Stimulated activated CD4-positive, alpha-beta T cell treated with anti-CD3 and anti-CD28 coated beads, TNF-alpha, amount 100 ng/mL, for 24 hours (primary cell): Measurements from ENCODE around the gene AKAP12.

Experiments
- DNase-seq, 3 experiments: peaks; one replicate each; pipeline ENCODE4 v3.0.0-alpha.2; 2020; ENCODE audit warnings: low read depth in 3 of 3

The AKAP12 gene

DNA sequence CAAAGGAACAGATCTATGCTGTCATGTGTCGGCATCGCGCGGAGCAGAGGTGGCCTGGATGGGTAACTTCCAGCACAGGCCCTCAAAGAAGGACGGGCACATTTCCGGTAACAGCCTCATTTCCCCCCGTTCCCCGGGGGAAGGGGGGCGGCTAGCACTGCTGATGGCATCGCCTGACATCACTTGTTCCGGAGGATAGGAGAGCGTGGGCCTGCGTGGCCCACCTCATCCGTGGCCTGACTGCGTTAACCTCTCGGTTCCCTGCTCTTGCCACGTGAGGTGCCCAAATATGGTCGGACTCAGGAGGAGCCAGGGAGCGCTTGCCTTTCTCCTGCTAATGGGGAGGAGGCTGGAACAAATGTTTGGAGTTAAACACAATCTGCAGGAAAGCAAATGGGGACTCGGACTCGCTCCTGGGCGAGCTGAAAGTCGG, at the start of gene AKAP12:
TSS of gene AKAP12 (plus strand) at position 365 of the 433 bp plus-strand sequence. CDS start 596 bp downstream, outside the sequence.
- no peak for DNase-seq

DNA sequence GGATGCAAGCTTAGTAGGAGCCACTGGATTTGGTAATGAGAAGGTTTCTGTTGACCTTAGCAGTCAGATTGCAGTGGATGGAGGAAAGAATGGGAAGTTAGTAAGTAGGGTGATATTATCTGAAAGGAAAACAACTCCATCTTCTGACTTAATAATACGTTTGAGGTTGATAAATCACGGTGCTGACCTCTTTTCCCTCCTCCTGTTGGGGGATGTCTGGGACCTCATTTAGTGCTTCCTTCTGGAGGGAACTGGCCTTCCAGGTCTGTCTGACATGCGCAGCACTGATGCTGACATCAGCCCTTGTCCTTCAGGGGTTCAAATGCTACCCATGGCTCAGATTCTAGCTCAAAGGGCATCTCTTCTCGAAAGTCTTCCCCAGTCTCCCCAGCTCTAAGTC, 48.2 kb upstream of the AKAP12 start:
- DNase-seq, result no peak

DNA sequence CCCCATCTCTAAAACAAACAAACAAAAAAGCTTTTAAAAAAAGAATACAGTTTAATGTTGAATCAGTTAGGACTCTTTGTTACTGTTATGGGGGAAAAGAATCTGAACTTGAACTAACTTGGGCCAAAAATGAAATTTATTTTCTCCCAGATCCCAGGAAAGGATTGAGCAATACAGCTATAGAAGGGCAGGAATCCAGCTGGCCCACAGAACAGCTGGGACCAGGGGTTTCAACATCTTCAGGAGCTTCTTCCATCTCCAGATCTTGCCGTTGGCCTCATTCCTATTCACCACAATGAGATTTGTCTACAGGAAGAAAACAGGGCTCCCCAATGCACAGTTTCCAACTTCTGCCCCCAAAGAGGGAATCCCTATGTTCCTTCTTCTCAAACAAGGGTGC, 43.2 kb upstream of the AKAP12 start:
- no peak for DNase-seq

- no peak for DNase-seq
Observed at GRCh38 chr6:151197556-151197955, 42.2 kb upstream of the AKAP12 start.

DNA sequence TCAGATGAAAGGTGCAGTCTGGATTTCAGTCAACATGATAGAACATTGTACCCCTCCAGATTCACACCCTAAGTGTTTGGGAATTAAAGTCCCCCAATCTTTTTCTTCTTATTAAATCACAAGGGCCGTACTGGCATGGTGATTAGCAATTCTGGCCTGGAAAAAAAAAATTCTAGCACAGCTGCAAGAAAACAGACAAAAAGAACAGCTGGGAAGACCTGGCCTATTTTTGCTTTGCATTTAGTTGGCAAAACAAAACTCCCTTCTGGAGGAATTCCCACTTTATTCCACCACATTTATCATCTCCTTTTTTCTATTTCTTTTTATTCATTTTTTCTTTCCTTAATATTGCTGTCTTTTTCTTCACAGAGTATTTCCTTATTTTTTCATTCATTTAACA, 39.8 kb upstream of the AKAP12 start:
- DNase-seq, result no peak

GRCh38 chr6:151205721-151206600, 33.8 kb upstream of the AKAP12 start:
- DNase-seq, result no peak

DNA sequence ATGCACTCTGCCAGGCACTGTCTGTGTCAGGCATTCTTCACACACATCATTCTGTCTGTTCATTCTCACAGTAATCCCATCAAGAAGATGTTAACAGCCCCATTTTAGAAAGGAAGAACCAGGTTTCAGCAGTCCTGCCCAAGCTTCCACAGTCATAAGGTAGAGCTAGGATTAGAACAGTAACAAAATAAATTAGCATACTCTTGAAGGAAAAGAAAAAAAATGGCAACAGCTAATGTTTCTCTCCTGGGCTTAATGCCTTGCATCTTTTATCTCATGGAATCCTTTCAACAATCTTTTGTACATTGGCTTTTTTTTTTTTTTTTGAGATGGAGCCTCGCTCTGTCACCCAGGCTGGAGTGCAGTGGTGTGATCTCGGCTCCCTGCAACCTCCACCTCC, 32.1 kb upstream of the AKAP12 start:
- DNase-seq, result no peak

DNA sequence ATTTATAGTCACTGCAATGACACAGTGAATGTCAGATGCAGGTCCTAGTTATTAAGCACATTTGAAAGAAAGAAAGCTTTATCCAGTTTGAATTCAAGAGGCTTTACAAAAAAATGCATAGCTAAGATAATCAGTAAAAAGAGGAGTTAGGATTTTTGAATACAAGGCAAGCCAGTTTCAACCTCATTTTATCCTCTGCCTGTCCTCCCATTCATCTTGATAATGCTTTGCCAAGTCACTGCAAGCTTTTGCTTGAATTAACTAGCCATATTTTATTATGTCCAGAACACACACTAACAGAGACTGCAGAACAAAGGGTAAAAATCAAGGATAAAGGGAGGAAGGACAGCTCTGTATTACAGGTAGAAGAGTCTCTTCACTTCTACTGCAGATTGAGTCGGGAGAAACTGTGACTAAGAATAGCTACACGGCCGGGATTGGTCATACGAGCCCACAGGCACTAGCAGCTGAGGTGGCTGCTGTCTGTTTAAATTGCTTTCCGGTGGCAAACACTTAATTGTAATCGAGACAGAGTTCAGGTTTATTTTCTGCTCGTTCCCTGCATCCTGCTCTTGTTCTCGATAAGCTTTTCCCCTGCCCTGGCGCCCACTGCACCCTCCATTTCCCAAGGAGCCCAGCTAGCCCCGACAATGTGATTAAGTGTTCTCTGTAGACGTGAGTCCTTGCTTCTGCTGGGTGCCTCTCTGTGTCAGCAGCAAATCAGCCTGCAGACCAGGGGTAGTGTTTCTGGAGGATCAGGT, 30.5 kb upstream of the AKAP12 start:
- no peak for DNase-seq

DNA sequence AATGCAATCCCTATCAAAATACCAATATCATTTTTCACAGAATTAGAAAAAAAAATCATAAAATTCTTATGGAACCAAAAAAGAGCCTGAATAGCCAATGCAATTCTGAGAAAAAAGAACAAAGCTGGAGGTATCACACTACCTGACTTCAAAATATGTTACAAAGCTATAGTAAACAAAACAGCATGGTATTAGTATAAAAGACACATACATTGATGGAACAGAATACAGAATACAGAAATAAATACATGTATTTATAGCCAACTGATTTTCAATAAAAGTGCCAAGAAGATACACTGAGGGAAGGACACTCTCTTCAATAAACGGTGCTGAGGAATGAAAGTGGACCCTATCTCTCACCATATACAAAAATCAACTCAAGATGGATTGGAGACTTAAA, 28.7 kb upstream of the AKAP12 start:
- DNase-seq, result no peak

DNA sequence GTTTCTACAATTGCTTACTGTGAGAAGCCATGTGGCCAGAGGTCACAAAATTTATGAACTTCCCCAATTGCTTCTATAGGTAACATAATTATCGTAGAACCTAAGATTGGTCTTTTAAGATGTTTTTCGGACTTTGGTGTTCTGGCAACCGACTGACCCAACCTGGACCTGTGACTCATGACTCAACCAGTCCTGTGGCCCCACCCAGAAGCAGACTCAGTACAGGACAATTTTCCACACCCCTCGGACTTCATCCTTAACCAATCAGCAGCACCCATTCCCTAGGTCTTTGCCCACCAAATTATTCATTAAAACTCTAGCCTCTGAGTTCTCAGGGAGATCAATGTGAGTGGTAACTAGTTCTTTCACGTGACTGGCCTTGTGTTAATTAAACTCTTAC, 26.4 kb upstream of the AKAP12 start:
- DNase-seq, result no peak

GRCh38 chr6:151215999-151216398, 23.8 kb upstream of the AKAP12 start:
- no peak for DNase-seq

DNA sequence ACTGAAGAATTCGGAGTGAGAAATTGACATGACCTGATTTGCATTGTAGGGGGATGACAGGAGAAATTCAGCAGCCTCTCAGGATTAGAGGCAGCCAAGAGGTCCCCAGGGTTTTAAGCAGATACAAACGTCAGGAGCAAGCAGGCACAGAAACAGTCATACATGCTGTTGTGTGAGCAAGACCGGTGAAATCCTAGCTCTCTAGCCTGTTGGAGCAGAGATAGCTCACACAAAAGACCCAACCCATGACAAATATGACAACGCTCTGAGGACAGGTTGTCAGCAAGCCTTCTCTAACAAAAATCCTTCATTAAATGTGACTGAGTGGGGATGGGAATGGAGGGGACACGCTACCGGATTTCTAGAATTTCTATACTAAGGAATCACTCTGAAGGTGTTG, 23.0 kb upstream of the AKAP12 start:
- no peak for DNase-seq

DNA sequence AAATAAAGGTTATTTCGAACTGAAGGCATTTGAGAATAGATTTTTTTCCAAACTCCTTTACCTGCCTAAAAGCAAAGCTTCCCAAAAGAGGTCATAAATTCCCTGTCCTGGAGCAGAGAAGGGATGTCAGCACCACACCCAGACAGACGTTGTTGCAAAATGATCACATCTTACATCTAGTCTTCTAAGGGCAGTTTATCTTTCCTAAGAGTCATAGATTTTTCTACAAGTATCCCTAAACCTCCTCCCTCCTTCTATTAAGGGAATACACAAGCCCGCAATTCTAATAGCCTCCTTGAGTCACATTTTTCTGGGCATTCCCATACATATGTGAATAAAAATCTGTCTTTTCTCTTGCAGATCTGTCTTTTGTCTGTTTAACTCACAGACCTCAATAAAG, 20.6 kb upstream of the AKAP12 start:
- DNase-seq, result no peak

GRCh38 chr6:151224076-151224475, 15.7 kb upstream of the AKAP12 start:
- no peak for DNase-seq

DNA sequence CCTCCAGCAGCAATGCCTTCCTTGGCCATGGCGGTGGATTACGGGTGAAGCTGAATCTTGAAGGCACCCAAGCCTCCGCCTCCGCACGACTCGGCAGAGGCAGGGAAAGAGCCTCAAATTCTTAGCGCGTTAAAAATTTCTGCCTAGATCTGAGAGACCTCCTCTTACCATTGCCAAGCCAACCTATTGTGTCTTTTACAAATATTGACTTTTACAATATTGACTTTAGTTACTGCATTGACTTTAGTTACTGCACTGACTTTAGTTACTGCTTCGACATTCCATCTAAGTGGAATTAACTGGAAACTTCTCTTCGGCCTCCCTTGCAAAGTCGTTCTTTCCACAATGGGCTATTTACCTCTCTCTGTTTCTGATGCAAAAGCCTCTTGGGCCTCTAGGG, 13.8 kb upstream of the AKAP12 start:
- no peak for DNase-seq

DNA sequence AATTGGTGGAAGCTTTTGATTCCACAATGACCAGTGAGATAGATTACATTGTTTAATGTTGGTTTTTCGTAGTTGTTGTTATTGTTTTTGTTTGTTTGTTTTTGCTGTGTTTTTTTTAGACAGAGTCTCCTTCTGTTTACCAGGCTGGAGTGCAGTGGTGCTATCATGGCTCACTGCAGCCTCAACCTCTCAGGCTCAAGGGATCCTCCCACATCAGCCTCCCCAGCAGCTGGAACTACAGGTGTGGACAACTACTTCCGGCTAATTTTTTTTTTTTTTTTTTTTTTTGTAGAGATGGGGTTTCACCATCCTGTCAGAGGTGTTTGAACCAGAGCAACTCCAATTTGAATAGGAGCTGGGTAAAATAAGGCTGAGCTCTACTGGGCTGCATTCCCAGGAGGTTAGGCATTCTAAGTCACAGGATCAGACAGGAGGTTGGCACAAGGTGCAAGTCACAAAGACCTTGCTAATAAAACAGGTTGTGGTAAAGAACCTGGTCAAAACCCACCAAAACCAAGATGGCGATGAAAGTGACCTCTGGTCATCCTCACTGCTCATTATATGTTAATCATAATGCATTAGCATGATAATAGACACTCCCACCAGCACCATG, 10.9 kb upstream of the AKAP12 start:
- no peak for DNase-seq

- peak in 1 of 3 experiments; percentile 32 for DNase-seq
Observed at GRCh38 chr6:151229401-151230276, 10.1 kb upstream of the AKAP12 start.

GRCh38 chr6:151230277-151230577, 9.5 kb upstream of the AKAP12 start:
- DNase-seq, result no peak

GRCh38 chr6:151232899-151233298, 6.9 kb upstream of the AKAP12 start:
- no peak for DNase-seq

DNA sequence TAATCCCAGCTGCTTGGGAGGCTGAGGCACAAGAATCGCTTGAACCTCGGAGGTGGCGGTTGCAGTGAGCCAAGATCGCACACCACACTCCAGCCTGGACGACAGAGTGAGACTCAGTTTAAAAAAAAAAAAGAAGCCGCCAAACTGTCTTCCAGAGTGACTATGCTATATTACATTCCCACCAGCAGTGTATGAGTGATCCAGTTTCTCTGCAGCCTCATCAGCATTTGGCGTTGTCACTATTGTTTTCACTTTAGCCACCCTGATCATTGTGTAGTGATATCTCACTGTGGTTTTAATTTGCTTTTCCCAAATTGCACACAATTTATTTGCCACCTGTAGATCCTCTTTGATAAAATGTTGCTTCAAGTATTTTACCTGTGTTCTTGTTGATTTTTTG, 6.0 kb upstream of the AKAP12 start:
- DNase-seq, result no peak

DNA sequence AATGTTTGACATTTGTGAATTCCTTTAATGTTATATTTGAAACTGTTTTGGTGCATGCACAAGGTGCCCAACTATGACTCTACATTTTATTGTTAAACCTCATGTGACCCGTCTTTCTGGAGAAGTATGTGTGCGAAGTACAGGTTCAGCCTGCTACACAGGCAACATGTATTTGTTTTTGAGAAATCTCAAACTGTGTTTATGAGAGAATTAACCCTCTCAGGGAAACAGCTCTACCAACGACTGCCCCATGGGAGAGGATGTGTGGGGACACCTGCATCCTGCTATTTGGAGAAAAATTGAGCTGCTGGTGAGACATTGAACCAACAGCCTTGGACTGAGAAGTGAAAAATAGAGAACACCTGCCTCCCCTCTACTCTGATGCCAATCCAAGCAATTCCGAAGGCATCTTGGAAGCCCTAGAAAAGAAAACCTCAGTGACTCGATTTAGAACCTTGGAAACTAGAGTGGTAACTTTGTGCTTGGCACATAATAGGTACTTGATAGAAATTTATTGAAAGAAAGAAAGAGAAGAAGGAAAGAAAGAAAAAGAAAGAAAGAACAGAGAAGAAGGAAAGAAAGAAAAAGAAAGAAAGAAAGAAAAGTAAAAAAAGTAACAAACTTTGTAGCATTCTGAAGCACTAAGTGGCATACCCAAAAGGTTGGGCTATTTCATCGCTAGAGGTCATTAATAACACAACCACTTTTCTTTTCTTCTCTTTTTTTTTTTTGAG, 2.9 kb upstream of the AKAP12 start:
- no peak for DNase-seq
